ENCODE data around the gene SSH2. TPM values are rescaled to one million over a fixed set of nuclear protein-coding genes. Genes with fewer than 3 reads are reported as not detected.

SSH2 gene
- total RNA-seq, 1 experiment from 2014 or later = 8.5 TPM

DNA sequence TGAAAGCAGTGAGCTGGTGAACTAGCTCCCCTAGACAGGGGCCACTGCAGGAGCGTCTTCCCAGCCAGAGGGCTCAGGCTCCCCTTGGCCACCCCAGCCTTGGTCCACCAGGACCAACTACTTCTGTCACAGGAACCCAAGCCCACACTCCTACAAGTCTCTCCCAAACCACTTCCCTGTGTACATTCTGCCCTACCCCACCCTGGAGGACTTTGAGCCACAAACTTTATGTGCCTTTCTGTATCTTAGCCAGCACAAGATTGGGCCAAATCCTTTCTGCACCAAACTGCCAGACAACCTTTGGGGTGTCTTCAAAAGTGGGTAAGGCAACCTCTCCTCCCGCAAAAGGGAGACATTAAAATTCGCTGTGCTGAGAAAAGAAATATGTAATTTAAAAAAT is 43.0 kb upstream of the SSH2 start:
- no peak overlapping the region for H2AFZ ChIP-seq (ENCODE audit: low read length)
- CTCF ChIA-PET = no interaction called here
- no peak for ATAC-seq

DNA sequence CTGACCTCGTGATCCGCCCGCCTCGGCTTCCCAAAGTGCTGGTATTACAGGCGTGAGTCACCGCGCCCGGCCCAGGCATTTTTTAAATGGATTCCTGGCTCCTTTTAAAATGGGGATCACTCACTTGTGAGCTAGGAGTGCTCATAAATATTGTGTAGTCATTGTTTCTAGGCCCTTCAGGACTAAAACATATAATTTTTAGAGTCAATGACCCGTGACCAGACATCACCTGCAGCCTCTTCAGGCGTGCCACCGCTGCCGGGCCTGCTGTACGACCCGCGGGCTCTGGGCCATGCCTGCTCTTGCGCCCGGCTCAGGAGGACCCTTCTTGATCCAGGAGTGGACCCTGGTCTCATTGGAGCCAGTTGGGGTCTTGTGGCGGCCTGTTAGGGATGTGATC is 42.2 kb upstream of the SSH2 start:
- no peaks in the 10 kb centered on the region for H3K9me2 ChIP-seq (replicated peaks; ENCODE audit: low read length)
- H4K20me1 ChIP-seq (ENCODE audit: low read length) = no peaks in the 10 kb centered on the region
- H3K36me3 ChIP-seq (ENCODE audit: low read depth, low read length) = no peaks in the 10 kb centered on the region
- BruUV-seq (replicated peaks) = no TSS peak
- no peak overlapping the region for H3K4me3 ChIP-seq (ENCODE audit: low read length)
- intact Hi-C loops (cut with micrococcal nuclease) = no loop called here
- POLR2A ChIA-PET (ENCODE audit: unreplicated experiment) = no interaction called here
- no peak for ATAC-seq
- H3K4me2 ChIP-seq (ENCODE audit: low read length) = no peak overlapping the region
- H3K27ac ChIP-seq (ENCODE audit: low read length) = no peak overlapping the region
- no peak overlapping the region for H2AFZ ChIP-seq (ENCODE audit: low read length)
- H3K9ac ChIP-seq (ENCODE audit: low read length) = no peak overlapping the region
- H3K4me1 ChIP-seq (ENCODE audit: insufficient read depth, low read length) = no peaks in the 10 kb centered on the region
- CTCF ChIA-PET = no interaction called here
- no peaks in the 10 kb centered on the region for H3K27me3 ChIP-seq (ENCODE audit: low read length)
- TF ChIP-seq, protein P1, sequence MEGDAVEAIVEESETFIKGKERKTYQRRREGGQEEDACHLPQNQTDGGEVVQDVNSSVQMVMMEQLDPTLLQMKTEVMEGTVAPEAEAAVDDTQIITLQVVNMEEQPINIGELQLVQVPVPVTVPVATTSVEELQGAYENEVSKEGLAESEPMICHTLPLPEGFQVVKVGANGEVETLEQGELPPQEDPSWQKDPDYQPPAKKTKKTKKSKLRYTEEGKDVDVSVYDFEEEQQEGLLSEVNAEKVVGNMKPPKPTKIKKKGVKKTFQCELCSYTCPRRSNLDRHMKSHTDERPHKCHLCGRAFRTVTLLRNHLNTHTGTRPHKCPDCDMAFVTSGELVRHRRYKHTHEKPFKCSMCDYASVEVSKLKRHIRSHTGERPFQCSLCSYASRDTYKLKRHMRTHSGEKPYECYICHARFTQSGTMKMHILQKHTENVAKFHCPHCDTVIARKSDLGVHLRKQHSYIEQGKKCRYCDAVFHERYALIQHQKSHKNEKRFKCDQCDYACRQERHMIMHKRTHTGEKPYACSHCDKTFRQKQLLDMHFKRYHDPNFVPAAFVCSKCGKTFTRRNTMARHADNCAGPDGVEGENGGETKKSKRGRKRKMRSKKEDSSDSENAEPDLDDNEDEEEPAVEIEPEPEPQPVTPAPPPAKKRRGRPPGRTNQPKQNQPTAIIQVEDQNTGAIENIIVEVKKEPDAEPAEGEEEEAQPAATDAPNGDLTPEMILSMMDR (conservative IDR thresholded peaks at IDR 0.05; ENCODE audit: low read depth, low read length) = no peak
- no peak for TF ChIP-seq EZH2phosphoT487 (IDR thresholded peaks at IDR 0.05; ENCODE audit: borderline replicate concordance, low read length)
- no peak for TF ChIP-seq EZH2 (IDR thresholded peaks at IDR 0.05; ENCODE audit: low read length, unreplicated experiment)
- H3F3A ChIP-seq (ENCODE audit: low read length, unreplicated experiment) = no peaks in the 10 kb centered on the region
- H3K79me2 ChIP-seq (ENCODE audit: low read length) = no peaks in the 10 kb centered on the region
- no peaks in the 10 kb centered on the region for H3K9me3 ChIP-seq (ENCODE audit: low read length)
- no peak for DNase-seq

More for the DNA sequence above, 43.0 kb upstream of the SSH2 start:
- Histone ChIP-seq H3K9me2 (replicated peaks; ENCODE audit: low read length) (no peaks in the 10 kb centered on the region), H3K27ac (ENCODE audit: low read length) (no peak overlapping the region), H3F3A (ENCODE audit: low read length, unreplicated experiment) (no peaks in the 10 kb centered on the region), H3K36me3 (ENCODE audit: low read depth, low read length) (no peaks in the 10 kb centered on the region), H4K20me1 (ENCODE audit: low read length) (no peaks in the 10 kb centered on the region), H3K4me2 (ENCODE audit: low read length) (no peak overlapping the region), H3K27me3 (ENCODE audit: low read length) (no peaks in the 10 kb centered on the region), H3K4me3 (ENCODE audit: low read length) (no peak overlapping the region), H3K79me2 (ENCODE audit: low read length) (no peaks in the 10 kb centered on the region), H3K9me3 (ENCODE audit: low read length) (no peaks in the 10 kb centered on the region), H3K4me1 (ENCODE audit: insufficient read depth, low read length) (no peaks in the 10 kb centered on the region), H3K9ac (ENCODE audit: low read length) (no peak overlapping the region)
- POLR2A ChIA-PET (ENCODE audit: unreplicated experiment) = no interaction called here
- DNase-seq = no peak
- intact Hi-C loops (cut with micrococcal nuclease) = no loop called here
- BruUV-seq (replicated peaks) = no TSS peak
- TF ChIP-seq, protein P1 (conservative IDR thresholded peaks at IDR 0.05; ENCODE audit: low read depth, low read length) = no peak
- TF ChIP-seq EZH2phosphoT487 (IDR thresholded peaks at IDR 0.05; ENCODE audit: borderline replicate concordance, low read length) (no peak), EZH2 (IDR thresholded peaks at IDR 0.05; ENCODE audit: low read length, unreplicated experiment) (no peak)

GRCh38 chr17:29968271-29968670 is 38.2 kb upstream of the SSH2 start:
- no peak overlapping the region for H3K9ac ChIP-seq (ENCODE audit: low read length)
- POLR2A ChIA-PET (ENCODE audit: unreplicated experiment) = no interaction called here
- TF ChIP-seq, protein P1 (conservative IDR thresholded peaks at IDR 0.05; ENCODE audit: low read depth, low read length) = no peak
- TF ChIP-seq EZH2phosphoT487 (IDR thresholded peaks at IDR 0.05; ENCODE audit: borderline replicate concordance, low read length) = no peak
- TF ChIP-seq EZH2 (IDR thresholded peaks at IDR 0.05; ENCODE audit: low read length, unreplicated experiment) = no peak
- ATAC-seq (no peak), DNase-seq (no peak)
- CTCF ChIA-PET = no interaction called here
- intact Hi-C loops (cut with micrococcal nuclease) = no loop called here
- no peaks in the 10 kb centered on the region for H3K79me2 ChIP-seq (ENCODE audit: low read length)
- no peaks in the 10 kb centered on the region for H3F3A ChIP-seq (ENCODE audit: low read length, unreplicated experiment)
- no TSS peak for BruUV-seq (replicated peaks)
- H3K27me3 ChIP-seq (ENCODE audit: low read length) = no peaks in the 10 kb centered on the region
- H3K9me2 ChIP-seq (replicated peaks; ENCODE audit: low read length) = no peaks in the 10 kb centered on the region
- H2AFZ ChIP-seq (ENCODE audit: low read length) = no peak overlapping the region
- no peaks in the 10 kb centered on the region for H3K36me3 ChIP-seq (ENCODE audit: low read depth, low read length)
- H3K4me3 ChIP-seq (ENCODE audit: low read length) = no peak overlapping the region
- H3K9me3 ChIP-seq (ENCODE audit: low read length) = no peaks in the 10 kb centered on the region
- no peaks in the 10 kb centered on the region for H3K4me1 ChIP-seq (ENCODE audit: insufficient read depth, low read length)
- H3K4me2 ChIP-seq (ENCODE audit: low read length) = no peak overlapping the region
- no peak overlapping the region for H3K27ac ChIP-seq (ENCODE audit: low read length)
- H4K20me1 ChIP-seq (ENCODE audit: low read length) = no peaks in the 10 kb centered on the region

Data from PC-3 (cell line).